Activated CD8-positive, alpha-beta memory T cell treated with anti-CD3 and anti-CD28 coated beads for 36 hours (primary cell): ENCODE measurements around the gene TRAPPC2. TPM values are rescaled to one million over a fixed set of nuclear protein-coding genes. Genes with fewer than 3 reads are reported as not detected.
"Not testable (repeated sequence)": the region's sequence is repeated elsewhere in the genome, so short reads cannot be mapped to it uniquely, and the experiment has no call there.

Source experiments
- CTCF ChIA-PET: fragments of 350-600 bp; sonication (Branson Sonifier 250); formaldehyde crosslinking; loops from one replicate; lab custom pipeline; 2021; ENCODE audit warnings: antibody characterized with exemption; lab: Charles Lee
- POLR2A ChIA-PET: fragments of 350-600 bp; sonication (Branson Sonifier 250); formaldehyde crosslinking; loops from one replicate; lab custom pipeline; 2021; ENCODE audit warnings: antibody characterized with exemption; lab: Charles Lee
- total RNA-seq, 2 experiments: library from RNA; stranded (reverse); gene quantifications; one replicate each; pipeline ENCODE4 v1.2.3, GENCODE V29; 2021

Gene TRAPPC2
- total RNA-seq, 2 experiments from 2014 or later: 15.0 to 17.0 TPM

DNA sequence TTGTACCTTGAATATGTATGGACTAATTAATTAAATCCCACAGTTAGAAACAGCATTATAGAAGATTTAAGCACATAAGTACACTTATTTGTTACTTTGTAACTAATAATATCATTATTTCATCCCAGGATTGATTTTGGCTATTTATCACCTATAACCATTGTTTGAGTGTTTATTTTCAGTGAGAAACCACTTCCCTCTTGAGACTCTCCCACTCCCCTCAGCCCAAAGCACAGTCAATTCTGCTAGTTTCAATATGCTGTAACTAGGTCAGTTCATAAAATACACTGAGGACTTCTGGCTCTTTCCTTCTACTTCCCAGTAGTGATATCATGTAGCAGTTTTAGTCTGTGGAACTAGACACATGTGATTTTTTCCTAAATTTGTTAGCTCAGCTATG lies 16.4 kb upstream of the TRAPPC2 start:
- ChIA-PET POLR2A (interaction anchor here (0.7 kb wide), 1 partner anchor 9 kb away, joined by 3 read pairs; no protein-coding TSS in a partner anchor), CTCF (no interaction called here)

DNA sequence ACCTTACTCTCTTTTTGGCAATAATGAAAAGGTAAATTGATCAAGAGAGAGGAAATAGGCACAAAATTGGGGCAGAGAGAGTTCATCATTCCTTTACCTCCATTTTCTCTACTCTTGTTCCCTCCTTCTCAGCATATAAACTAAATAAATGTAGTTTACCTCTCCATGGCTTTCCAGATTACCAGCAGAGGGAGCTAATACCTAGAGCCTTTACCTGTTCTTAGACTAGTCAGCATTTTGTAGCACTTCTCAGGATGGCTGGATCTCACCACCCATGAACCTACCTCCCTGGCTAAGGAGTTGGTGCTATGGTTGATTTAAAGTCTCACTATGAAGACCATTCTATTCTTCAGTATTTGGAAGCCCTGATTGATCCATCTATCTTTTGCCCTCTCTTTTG lies 15.8 kb upstream of the TRAPPC2 start:
- CTCF ChIA-PET: no interaction called here
- POLR2A ChIA-PET: no interaction called here

DNA sequence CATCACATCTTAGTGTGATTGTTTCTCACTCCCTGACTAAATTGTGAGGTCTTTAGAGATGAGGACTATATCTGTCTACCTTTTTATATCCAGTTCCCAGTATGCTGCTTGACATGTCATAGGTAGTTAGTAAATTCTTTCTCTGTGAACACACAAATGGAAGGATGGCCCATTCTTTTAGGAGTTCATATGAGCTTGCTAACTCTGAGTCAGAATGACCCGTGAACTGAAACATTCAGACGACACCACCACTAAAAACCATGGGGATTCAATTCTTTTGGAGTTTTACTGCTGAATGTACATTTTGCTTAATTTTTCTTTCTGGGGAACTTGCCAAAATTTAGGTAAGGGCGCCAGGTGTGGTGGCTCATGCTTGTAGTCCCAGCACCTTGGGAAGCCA lies 14.1 kb upstream of the TRAPPC2 start:
- POLR2A ChIA-PET: no interaction called here
- CTCF ChIA-PET: interaction anchor here (1.1 kb wide), 1 partner anchor 283 kb away, joined by 4 read pairs; no protein-coding TSS in a partner anchor

DNA sequence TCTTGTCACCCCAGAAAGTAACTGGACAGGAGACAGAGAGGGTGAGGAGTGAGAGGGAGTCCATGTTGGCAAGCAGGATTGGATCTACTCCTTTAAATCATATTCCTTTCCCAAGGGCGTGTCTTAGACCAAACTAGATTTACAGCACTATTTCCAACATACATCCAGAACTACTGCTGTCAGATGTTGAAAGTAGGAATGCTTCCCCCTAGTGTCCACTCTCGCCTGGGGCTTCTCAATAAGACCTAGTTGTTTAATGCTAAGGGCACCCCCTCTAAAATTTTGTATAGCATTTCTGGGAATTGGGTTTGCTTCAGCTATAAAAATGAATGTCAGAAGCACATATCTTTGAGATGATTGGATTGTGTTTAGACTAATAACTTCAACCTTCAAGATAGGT lies 13.4 kb upstream of the TRAPPC2 start:
- POLR2A ChIA-PET: no interaction called here
- CTCF ChIA-PET: interaction anchor here (1.1 kb wide), 1 partner anchor 284 kb away, joined by 4 read pairs; no protein-coding TSS in a partner anchor

DNA sequence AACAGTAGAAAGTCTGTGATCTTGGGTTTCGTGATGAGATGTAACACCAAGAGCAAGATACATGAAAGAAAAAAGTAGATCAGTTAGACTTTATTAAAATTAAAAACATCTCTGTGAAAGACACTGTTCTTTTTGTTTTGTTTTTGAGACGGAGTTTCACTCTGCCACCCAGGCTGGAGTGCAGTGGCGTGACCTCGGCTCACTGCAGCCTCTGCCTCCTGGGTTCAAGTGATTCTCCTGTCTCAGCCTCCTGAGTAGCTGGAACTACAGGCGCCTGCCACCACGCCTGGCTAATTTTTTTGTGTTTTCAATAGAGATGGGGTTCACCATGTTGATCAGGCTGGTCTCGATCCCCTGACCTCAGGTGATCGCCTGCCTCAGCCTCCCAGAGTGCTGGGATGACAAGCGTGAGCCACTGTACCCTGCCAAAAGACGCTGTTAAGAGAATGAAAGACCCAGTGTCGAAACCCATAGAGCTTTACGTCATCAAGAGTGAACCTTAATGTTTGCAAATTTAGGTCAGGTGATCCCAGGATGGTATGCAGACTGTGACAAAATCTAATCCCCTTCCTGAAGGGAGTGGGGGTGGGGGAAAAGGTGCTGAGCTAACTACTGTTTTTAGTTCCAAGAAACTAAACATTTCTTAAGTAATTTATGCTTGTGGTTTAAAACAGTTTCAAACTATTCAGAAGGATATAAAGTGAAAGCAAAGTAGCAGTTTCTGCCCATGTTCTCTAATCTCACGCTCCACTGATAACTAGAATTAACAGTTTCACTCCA lies 8.2 kb upstream of the TRAPPC2 start:
- POLR2A ChIA-PET: interaction anchor here (1.7 kb wide), 2 partner anchors 8 to 286 kb away, joined by 5 read pairs; partner anchors contain the start of genes GEMIN8, OFD1 and TRAPPC2
- CTCF ChIA-PET: no interaction called here

DNA sequence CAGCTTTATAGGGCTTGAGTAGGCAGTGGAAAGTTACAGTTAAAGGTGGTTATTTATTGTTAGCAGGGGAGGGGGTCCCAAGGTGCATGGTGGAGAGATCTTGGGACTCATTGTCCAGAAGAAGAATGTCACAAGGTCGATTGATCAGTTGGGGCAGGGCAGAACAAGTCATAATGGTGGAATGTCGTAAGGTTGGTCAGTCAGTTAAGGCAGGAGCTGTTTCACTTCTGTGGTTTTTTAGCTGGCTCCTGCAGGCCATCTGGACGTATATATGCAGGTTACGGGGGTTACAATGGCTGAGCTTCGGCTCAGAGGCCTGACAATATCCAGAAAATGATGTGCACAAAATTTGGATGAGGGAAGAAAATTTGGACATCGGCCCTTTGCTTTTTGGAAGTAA lies 7.3 kb upstream of the TRAPPC2 start:
- ChIA-PET POLR2A (interaction anchor here (0.6 kb wide), 1 partner anchor 9 kb away, joined by 3 read pairs; no protein-coding TSS in a partner anchor), CTCF (no interaction called here)

DNA sequence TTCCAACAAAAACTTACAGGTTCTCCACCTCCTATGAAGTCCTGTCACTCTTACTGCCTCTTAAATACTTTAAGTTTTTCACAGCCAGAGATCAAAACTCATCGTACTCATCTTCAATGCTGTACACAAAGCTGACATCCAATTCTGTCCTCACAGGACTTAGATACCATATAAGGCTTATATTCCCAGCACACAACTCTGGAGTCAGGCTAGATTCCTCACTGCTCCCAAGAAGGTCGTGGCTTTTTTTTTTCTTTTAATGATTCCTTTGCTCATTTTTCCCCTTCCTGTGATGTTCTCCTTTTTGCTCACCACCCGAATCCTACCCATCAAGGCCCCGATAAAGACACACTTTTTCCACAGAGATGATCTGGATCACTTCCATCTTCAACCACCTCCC lies 914 bp downstream of the TRAPPC2 start:
- POLR2A ChIA-PET: interaction anchor here (0.6 kb wide), 1 partner anchor 780 kb away, joined by 3 read pairs; no protein-coding TSS in a partner anchor
- CTCF ChIA-PET: interaction anchor here (1.4 kb wide), 1 partner anchor 78 kb away, joined by 3 read pairs; no protein-coding TSS in a partner anchor

DNA sequence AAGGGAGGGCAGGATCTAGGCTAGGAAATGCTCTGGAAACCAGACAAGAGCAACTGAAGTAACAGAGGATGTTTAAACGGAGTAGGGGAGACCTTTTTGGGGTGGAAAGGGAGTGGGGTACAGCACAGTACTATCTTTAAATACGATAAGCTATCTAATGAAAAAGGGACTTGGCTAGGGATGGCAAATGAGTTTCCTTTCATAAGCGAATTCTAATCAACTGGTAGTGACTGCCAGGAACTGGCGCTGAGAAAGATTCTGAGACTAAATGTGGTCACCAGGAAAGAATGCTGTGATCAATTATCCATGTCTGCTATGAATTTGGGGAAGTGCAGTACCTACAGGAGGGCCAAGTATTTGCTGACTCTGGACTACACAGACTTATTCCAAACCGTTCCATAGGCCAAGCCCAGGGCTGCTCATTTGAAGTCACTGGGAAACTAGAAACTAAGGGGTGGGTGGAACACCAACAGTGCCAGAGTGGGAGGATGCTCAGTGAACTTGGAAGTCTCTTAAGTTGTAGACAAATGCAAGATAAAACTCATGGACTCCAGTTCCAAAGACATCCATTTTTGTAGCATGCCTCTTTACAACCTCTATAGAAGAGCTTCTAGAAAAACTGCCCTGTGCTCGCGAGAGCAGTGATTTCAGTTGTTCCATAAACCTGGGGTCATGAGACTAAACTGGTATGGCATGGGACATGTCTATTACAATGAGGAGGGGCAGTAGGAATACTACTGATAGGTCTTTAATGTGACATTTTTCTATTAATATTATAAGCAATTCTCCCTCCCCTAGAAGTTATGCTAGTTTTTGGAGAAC lies 2.0 kb downstream of the TRAPPC2 start:
- ChIA-PET CTCF (no interaction called here), POLR2A (no interaction called here)

DNA sequence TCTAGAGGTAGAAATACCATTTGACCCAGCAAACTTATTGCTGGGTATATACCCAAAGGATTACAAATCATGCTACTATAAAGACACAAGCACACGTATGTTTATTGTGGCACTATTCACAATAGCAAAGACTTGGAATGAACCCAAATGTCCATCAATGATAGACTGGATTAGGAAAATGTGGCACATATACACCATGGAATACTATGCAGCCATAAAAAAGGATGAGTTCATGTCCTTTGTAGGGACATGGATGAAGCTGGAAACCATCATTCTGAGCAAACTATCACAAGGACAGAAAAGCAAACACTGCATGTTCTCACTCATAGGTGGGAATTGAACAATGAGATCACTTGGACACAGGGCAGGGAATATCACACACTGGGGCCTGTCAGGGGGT lies 3.9 kb downstream of the TRAPPC2 start:
- CTCF ChIA-PET: not testable (repeated sequence)
- POLR2A ChIA-PET: interaction anchor here (0.6 kb wide), 1 partner anchor 33 kb away, joined by 5 read pairs; no protein-coding TSS in a partner anchor

DNA sequence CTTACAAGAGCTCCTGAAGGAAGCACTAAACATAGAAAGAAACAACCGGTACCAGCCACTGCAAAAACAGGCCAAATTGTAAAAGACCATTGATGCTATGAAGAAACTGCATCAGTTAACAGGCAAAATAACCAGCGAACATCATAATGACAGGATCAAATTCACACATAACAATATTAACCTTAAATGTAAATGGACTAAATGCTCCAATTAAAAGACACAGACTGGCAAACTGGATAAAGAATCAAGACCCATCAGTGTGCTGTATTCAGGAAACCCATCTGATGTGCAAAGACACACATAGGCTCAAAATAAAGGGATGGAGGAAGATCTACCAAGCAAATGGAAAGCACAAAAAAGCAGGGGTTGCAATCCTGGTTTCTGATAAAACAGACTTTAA lies 7.8 kb downstream of the TRAPPC2 start:
- POLR2A ChIA-PET, CTCF ChIA-PET: not testable (repeated sequence)

DNA sequence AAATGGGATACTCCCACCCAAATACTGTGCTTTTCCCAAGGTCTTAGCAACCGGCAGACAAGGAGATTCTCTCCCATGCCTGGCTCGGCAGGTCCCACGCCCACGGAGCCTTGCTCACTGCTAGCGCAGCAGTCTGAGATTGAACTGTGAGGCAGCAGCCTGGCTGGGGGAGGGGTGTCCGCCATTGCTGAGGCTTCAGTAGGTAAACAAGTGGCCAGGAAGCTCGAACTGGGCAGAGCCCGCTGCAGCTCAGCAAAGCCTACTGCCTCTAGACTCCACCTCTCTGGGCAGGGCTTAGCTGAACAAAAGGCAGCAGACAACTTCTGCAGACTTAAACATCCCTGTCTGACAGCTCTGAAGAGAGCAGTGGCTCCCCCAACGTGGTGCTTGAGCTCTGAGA lies 9.5 kb downstream of the TRAPPC2 start:
- POLR2A ChIA-PET: interaction anchor here (1.7 kb wide), 1 partner anchor 10 kb away, joined by 4 read pairs; the partner anchor contains the start of genes OFD1 and TRAPPC2
- CTCF ChIA-PET: not testable (repeated sequence)

DNA sequence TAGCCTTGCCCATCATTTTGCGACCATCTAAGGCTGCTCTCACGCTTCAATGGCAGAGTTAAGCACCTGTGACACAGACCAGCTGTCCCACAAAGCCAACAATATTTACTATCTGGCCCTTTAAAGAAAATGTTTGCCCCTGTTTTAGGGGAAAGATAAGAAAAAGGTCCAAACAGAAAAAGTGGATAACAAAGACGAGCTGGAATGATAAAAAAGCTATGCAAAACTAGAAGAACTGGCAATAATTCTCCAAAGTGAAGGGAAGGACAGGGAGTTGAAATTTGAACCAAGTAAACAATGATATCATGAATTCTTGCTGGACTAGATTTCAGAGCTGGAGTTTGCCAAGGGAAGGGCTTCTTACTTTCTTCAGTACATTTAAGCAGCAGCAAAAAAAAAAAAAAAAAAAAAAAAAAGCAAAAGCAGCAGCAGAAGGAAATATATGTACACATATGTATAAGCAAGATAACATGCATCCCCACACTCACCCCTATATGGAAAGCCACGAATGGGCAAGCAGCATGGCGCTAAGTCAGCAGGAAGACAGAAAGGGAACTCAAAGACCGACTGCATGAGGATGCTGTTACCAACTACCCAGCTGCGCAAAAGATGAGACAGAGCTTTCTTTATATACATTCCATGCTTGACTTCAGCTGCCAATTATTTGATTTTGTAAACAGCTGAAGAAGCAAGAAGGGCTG lies 12.5 kb downstream of the TRAPPC2 start:
- CTCF ChIA-PET: no interaction called here
- POLR2A ChIA-PET: no interaction called here

DNA sequence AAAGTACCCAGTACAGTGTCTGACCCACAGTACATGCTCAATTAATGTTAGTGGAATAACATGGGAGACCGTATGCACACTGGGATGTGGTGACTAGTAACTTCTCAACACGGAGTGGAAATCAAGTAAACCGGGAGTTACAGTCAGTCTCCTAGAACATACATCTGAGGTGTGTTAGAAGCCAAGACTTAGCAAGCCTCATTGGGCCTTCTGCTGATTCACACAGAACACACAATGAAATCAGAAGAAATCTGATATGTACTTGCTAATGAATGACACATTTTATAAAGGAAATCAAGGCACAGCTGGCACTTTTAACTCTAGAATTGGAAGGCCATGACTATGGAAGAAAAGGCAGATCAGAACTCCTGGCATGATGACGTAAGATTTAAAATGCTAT lies 13.0 kb downstream of the TRAPPC2 start:
- POLR2A ChIA-PET: no interaction called here
- CTCF ChIA-PET: no interaction called here

DNA sequence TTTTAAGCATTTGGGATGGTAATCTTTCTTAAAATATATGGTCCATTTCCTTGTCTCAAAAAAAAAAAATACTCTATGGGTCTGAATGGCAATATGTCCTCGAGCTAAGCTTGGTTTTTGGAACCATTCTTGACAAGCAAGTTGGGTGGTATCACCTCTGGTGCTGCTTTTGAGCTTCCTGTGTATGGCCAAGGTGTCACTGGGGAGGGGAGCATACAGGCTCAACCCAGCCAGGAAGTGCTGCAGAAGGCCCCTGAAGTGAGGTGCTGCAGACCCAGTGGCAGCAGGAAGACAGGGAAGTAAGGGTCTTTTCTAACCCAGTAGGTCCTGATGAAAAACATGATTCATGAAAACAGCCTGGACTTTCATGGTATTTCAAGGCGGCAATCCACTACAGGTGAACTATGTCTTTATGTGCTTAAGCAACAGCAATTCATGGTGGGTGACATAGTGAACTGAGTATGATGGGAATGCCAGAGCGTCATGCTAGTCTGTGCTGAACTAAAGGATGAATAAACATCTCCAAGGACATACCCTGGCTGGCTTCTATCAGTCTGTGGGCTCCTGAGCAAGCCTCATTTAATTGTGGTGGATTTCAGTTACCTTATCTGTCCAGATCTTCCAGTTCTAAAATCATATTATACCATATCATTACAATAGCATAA lies 15.1 kb downstream of the TRAPPC2 start:
- ChIA-PET POLR2A (no interaction called here), CTCF (no interaction called here)

DNA sequence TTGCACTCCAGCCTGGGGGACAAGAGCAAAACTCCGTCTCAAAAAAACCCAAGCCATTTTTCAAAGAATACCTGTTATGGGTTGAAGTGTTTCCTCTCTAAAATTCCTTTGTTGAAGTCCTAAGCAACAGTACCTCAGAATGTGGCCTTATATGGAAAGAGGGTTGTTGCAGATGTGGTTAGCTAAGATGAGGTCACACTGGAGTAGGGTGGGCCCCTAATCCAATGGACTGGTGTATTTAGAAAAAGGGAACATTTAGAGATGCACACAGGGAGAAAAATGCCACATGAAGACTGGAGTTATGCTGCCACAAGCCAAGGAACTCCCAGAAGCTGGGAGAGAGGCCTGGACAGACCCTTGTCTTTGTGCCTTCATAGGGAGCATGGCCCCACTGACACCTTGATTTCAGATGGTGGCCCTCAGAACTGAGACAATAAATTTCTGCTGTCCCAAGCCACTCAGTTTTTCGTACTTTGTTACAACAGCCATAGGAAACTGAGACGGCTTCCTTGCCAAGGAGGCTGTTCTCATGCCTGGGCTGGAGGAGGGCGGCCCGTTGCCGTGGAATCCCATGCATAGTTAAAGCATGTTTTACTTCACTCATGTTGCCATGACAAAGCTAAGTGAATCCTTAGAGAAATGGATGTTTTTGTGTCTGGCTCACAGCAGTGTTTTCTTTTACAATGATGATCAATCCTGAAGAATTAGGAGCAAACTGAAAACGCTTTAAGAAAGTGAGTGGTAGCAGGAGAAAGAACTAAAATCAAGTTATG lies 16.5 kb downstream of the TRAPPC2 start:
- ChIA-PET CTCF (no interaction called here), POLR2A (no interaction called here)

DNA sequence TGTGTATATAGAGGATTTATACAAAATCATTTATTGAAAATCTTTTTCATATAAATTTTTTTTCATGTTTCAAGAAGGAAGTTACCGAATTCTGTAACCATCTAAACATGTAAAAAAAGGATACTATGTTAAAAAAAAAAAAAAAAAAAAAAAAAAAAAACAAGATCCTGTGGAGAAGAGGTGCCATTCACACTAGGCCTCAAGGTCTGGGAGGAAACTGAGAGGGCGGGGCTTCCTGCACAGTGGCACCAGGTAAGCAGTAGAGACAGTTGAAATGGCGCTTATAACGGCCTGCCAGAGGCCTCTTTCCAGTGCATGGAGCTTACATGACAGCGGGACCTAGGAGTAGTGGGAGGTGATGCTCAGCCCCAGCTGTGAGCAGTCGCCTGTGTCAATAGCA lies 17.5 kb downstream of the TRAPPC2 start:
- CTCF ChIA-PET: interaction anchor here (0.7 kb wide), 1 partner anchor 20 kb away, joined by 4 read pairs; no protein-coding TSS in a partner anchor
- POLR2A ChIA-PET: interaction anchor here (1.9 kb wide), 1 partner anchor 18 kb away, joined by 6 read pairs; the partner anchor contains the start of genes OFD1 and TRAPPC2

DNA sequence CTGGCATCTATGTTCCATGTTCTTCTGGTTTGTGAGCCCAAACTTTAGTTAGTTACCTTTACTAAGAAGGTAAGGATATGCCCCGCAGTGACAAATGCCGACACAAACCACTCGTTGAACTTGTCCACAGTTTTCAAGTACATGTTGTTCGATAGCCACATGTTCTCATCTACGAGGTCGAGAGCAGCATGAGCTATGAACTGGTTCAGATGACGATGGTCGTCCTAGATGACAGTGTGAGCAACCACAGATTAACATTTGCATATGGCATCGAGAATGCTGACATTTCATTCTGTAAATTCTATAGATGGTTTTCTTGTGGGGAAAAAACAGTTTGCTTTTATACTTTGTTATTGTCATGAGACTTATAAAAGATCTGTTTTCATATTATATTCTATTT lies 18.0 kb downstream of the TRAPPC2 start:
- POLR2A ChIA-PET: interaction anchor here (1.9 kb wide), 1 partner anchor 18 kb away, joined by 6 read pairs; the partner anchor contains the start of genes OFD1 and TRAPPC2

DNA sequence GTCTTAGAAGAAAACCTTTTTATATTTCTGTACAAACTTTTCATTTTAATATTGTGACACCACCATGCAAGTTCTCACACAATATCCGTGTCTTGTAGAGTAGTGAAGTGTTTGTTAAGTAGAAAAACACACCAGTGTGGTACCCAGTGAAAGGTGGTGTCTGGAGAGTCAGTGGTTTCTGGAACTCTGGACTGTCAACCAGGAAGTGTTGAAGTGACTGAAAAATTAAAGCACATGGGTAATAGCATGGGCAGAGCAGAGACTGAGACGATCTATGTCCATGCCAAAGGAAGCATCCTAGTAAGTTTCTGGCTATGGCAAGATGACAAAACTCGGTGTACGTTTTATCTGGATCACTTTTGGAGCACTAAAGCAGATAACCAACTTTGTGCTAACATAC lies 23.3 kb downstream of the TRAPPC2 start:
- ChIA-PET CTCF (no interaction called here), POLR2A (no interaction called here)

More for the DNA sequence above, 18.0 kb downstream of the TRAPPC2 start:
- CTCF ChIA-PET: no interaction called here
